NOMO-1 treated with DMSO at 0.1 percent for 48 hours (cell line): ENCODE data around the gene PRPF40B.

Experiments used
- DNase-seq: peaks from one replicate; lab custom pipeline; 2025; ENCODE audit not compliant: unreplicated experiment; lab: John Stamatoyannopoulos, UW

The PRPF40B gene

GRCh38 chr12:49680075-49680474 is 56.7 kb downstream of the PRPF40B start:
- DNase-seq = no peak

- no peak for DNase-seq
Observed at GRCh38 chr12:49683599-49684309, 60.4 kb downstream of the PRPF40B start.

GRCh38 chr12:49684310-49684854 is 61.0 kb downstream of the PRPF40B start:
- DNase-seq = no peak

GRCh38 chr12:49687941-49688340 is 64.6 kb downstream of the PRPF40B start:
- no peak for DNase-seq

GRCh38 chr12:49689237-49689636 is 65.9 kb downstream of the PRPF40B start:
- DNase-seq = no peak

- DNase-seq = no peak
Observed at GRCh38 chr12:49689785-49690184, 66.4 kb downstream of the PRPF40B start.

- DNase-seq = no peak
Observed at GRCh38 chr12:49692851-49693250, 69.5 kb downstream of the PRPF40B start.

- DNase-seq = no peak
Observed at GRCh38 chr12:49693931-49694444, 70.6 kb downstream of the PRPF40B start.
